Endothelial cell of umbilical vein (primary cell): ENCODE measurements around the gene PLEKHF1.

ENCODE experiments used
- POLR2A ChIP-seq: IDR thresholded peaks from 2 replicates; pipeline ENCODE4 v1.6.1; 2012; ENCODE audit warnings: low read depth, mild to moderate bottlenecking, control low read depth, low read length
- TF ChIP-seq, protein P1 (sequence below), 2 donors: IDR thresholded peaks; 1 replicate in 1 of 2; 2 replicates in 1 of 2; pipeline ENCODE4 v1.5.1; 2011; ENCODE audit warnings: low read length in 2 of 2, mild to moderate bottlenecking in 2 of 2, moderate library complexity in 2 of 2, control low read depth in 1 of 2, inconsistent platforms in 1 of 2, low read depth in 1 of 2; ENCODE audit not compliant: insufficient read depth in 1 of 2; ENCODE audit errors: extremely low read depth in 1 of 2
- TF ChIP-seq, protein P2 (sequence below): IDR thresholded peaks from 2 replicates; pipeline ENCODE4 v1.6.1; 2011; ENCODE audit not compliant: insufficient read depth, insufficient read length

DNA sequence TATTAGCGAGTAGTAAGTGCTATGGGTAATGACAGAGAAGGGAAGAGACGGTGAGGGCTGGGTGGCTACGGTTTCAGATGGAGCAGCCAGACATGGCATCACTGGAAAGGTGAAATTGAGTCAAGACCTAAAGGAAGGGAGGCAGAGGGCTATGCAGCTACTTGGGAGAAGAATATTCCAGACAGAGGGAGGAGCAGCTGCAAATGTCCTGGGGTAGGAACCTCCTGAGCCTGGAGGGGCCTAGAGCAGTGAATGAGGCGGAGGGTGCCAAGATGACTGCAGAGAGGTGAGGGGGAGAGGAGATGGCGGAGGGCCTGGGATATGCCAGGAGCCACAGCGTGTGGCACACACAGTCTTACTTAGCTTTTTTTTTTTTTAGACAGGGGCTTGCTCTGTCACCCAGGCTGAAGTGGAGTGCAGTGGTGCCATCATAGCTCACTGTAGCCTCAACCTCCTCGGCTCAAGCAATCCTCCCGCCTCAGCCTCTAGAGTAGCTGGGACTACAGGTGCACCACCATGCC, 21.1 kb downstream of the PLEKHF1 start:
- TF ChIP-seq, protein P1, sequence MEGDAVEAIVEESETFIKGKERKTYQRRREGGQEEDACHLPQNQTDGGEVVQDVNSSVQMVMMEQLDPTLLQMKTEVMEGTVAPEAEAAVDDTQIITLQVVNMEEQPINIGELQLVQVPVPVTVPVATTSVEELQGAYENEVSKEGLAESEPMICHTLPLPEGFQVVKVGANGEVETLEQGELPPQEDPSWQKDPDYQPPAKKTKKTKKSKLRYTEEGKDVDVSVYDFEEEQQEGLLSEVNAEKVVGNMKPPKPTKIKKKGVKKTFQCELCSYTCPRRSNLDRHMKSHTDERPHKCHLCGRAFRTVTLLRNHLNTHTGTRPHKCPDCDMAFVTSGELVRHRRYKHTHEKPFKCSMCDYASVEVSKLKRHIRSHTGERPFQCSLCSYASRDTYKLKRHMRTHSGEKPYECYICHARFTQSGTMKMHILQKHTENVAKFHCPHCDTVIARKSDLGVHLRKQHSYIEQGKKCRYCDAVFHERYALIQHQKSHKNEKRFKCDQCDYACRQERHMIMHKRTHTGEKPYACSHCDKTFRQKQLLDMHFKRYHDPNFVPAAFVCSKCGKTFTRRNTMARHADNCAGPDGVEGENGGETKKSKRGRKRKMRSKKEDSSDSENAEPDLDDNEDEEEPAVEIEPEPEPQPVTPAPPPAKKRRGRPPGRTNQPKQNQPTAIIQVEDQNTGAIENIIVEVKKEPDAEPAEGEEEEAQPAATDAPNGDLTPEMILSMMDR (IDR thresholded peaks at IDR 0.05; ENCODE audit: extremely low read depth in 1 of 2, insufficient read depth in 1 of 2, low read depth in 1 of 2, low read length in 2 of 2): no peak
- TF ChIP-seq POLR2A: no peak
- TF ChIP-seq, protein P2, sequence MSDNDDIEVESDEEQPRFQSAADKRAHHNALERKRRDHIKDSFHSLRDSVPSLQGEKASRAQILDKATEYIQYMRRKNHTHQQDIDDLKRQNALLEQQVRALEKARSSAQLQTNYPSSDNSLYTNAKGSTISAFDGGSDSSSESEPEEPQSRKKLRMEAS: no peak
